ENCODE data around the gene USP13. TPM values are rescaled to one million over a fixed set of nuclear protein-coding genes. Genes with fewer than 3 reads are reported as not detected.

USP13 gene
- total RNA-seq, 4 donors from 2014 or later = 1.5 to 6.5 (median 4.1) TPM

DNA sequence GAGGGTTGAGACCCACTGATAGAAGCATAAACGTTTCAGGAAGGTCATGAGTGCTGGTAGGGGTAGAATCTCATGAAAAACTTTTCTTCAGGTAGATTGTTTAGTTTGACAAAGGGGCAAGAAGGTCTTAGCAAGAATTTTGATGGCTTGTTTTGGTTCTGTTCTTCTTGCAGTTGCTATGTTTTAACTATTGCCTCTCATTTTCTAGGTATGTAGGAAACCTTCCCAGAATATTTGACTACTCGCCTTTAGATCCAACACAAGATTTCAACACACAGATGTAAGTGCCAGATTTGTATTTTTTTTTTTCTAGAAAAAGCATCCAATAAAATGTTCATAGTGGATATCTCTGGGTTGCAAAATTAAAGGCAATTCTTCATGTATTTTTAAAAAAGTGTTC, 77.1 kb downstream of the USP13 start:
- no peak overlapping the region for H3K27ac ChIP-seq
- no peak for DNase-seq

DNA sequence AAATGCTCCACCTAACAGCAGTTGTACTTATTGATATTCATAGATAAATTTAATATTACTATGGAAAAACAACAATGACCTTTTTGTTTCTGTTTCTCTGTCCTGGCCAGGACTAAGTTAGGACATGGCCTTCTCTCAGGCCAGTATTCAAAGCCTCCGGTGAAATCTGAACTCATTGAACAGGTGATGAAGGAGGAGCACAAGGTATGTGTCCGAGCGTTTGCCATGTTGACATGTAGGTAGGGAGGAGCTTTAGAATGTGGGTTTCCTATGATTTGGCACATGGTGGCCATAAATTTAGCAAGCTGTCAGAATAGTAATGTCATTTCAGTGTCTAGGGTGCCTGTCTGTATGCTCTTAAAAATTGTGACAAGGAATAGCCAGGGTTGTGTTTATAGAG, 77.7 kb downstream of the USP13 start:
- WGBS, 2 donors = 90 to 94% methylated on average over 3 of the region's 3 CpGs
- H3K9me3 ChIP-seq = no peaks in the 10 kb centered on the region
- no peak overlapping the region for H3K4me3 ChIP-seq
- H3K36me3 ChIP-seq = peaks cover 0 to 29% (median 0%) of the 10 kb centered on the region in 3 donors
- DNase-seq = no peak
- peaks cover 0 to 32% (median 0%) of the 10 kb centered on the region in 3 donors for H3K4me1 ChIP-seq
- no peak overlapping the region for H3K27ac ChIP-seq
- intact Hi-C loops (cut with DNase I) = no loop called here
- H3K27me3 ChIP-seq = no peaks in the 10 kb centered on the region
- TF ChIP-seq POLR2A (IDR thresholded peaks at IDR 0.05) = no peak
- TF ChIP-seq, protein P1, sequence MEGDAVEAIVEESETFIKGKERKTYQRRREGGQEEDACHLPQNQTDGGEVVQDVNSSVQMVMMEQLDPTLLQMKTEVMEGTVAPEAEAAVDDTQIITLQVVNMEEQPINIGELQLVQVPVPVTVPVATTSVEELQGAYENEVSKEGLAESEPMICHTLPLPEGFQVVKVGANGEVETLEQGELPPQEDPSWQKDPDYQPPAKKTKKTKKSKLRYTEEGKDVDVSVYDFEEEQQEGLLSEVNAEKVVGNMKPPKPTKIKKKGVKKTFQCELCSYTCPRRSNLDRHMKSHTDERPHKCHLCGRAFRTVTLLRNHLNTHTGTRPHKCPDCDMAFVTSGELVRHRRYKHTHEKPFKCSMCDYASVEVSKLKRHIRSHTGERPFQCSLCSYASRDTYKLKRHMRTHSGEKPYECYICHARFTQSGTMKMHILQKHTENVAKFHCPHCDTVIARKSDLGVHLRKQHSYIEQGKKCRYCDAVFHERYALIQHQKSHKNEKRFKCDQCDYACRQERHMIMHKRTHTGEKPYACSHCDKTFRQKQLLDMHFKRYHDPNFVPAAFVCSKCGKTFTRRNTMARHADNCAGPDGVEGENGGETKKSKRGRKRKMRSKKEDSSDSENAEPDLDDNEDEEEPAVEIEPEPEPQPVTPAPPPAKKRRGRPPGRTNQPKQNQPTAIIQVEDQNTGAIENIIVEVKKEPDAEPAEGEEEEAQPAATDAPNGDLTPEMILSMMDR (IDR thresholded peaks at IDR 0.05) = no peak

More for the DNA sequence above, 77.1 kb downstream of the USP13 start:
- Histone ChIP-seq H3K27me3 (no peaks in the 10 kb centered on the region), H3K36me3 (peaks cover 0 to 29% (median 0%) of the 10 kb centered on the region in 3 donors), H3K4me3 (no peak overlapping the region), H3K9me3 (no peaks in the 10 kb centered on the region), H3K4me1 (peaks cover 0 to 27% (median 0%) of the 10 kb centered on the region in 3 donors)
- 76% methylated on average over 2 of the region's 2 CpGs for WGBS, 2 donors
- intact Hi-C loops (cut with DNase I) = no loop called here
- TF ChIP-seq POLR2A (IDR thresholded peaks at IDR 0.05) = no peak
- TF ChIP-seq, protein P1 (IDR thresholded peaks at IDR 0.05) = no peak

DNA sequence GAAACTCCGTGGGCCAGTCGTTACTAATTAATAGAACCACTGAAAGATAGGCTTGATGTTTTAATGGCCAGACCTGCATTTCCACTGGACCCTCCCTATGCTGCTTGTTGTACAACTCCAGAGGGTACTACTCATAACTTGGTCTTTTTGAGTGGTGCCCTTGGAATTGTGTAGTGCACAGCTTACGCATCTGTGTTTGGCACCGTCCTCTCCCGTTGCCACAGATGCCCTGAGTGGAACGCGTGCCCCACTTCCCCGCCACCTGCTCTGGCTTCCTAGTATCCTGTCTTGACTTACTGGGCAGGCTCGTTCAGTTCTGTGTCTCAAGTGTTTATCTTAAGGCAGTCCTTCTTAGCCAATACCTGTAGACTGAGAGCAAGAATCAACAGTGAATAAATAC, 78.7 kb downstream of the USP13 start:
- 85 to 94% methylated on average over 7 to 9 of the region's 9 CpGs for WGBS, 2 donors
- intact Hi-C loops (cut with DNase I) = no loop called here
- Histone ChIP-seq H3K27me3 (no peaks in the 10 kb centered on the region), H3K4me3 (no peak overlapping the region), H3K9me3 (no peaks in the 10 kb centered on the region), H3K4me1 (peaks cover 0 to 27% (median 0%) of the 10 kb centered on the region in 3 donors), H3K36me3 (peaks cover 0 to 29% (median 0%) of the 10 kb centered on the region in 3 donors), H3K27ac (no peak overlapping the region)
- TF ChIP-seq, protein P1 (IDR thresholded peaks at IDR 0.05) = no peak
- TF ChIP-seq POLR2A (IDR thresholded peaks at IDR 0.05) = no peak
- no peak for DNase-seq

DNA sequence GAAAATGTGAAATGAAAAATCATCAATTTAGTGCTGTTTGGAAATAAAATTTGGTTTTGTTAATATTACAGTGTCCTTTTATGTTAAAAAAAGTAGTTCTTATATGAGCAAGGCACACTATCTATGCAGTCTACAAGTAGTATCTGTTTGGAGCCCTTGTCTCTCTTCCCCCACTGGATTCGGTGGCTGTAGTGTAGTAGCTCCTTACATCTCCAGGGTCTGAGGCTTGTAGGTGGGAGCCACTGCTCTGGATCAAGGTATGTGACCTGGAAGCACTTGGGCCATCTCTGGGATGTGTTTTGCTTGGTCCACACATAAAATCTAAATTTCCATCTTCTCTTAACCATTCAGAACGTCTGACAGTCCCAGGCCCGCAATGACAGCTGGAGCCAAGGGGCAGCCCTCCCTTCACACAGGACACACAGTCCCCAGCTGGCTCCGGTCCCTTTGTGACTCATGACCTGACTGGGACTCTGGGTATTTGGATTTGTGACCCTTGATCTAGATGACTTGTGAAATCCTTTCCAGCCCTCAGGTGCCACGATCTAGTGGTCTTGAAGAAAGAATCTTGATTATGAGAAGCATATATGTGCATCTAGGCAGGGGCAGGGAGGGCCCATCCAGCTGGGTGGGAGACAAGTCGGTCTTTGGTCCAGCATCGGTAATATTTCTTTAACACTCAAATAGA, 80.0 kb downstream of the USP13 start:
- H3K4me1 ChIP-seq = peaks cover 0 to 24% (median 0%) of the 10 kb centered on the region in 3 donors
- H3K27me3 ChIP-seq = no peaks in the 10 kb centered on the region
- H3K9me3 ChIP-seq = no peaks in the 10 kb centered on the region
- TF ChIP-seq POLR2A (IDR thresholded peaks at IDR 0.05) = no peak
- TF ChIP-seq, protein P1 (IDR thresholded peaks at IDR 0.05) = no peak
- 91 to 93% methylated on average over 6 to 7 of the region's 7 CpGs for WGBS, 2 donors
- no peak for DNase-seq
- H3K36me3 ChIP-seq = peaks cover 0 to 29% (median 0%) of the 10 kb centered on the region in 3 donors
- no peak overlapping the region for H3K27ac ChIP-seq
- no peak overlapping the region for H3K4me3 ChIP-seq
- intact Hi-C loops (cut with DNase I) = no loop called here

DNA sequence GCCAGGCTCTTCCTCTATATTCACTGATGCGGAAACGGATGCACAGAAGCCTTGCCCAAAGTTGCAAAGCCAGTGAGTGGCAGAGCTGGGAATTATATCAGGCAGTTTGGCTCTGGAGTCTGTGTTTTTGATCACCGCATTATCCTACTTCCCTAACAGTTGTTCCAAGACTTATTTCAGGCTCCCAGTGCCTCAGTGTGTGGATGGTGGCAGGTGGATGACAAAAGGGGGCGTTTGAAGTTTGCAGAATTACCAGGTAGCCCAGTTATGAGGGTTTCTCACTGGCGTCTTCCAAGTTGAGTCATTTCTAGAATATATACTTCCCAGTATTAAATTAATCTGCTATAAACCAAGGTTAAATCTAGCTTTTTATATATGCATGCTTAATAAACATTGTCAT, 81.0 kb downstream of the USP13 start:
- H3K9me3 ChIP-seq = no peaks in the 10 kb centered on the region
- no peaks in the 10 kb centered on the region for H3K27me3 ChIP-seq

More for the DNA sequence above, 81.0 kb downstream of the USP13 start:
- WGBS, 2 donors = 83 to 89% methylated on average over 5 of the region's 5 CpGs
- intact Hi-C loops (cut with DNase I) = no loop called here
- peaks cover 0 to 24% (median 0%) of the 10 kb centered on the region in 3 donors for H3K4me1 ChIP-seq
- DNase-seq = no peak
- peaks cover 0 to 29% (median 0%) of the 10 kb centered on the region in 3 donors for H3K36me3 ChIP-seq
- TF ChIP-seq, protein P1 (IDR thresholded peaks at IDR 0.05) = no peak
- TF ChIP-seq POLR2A (IDR thresholded peaks at IDR 0.05) = no peak
- no peak overlapping the region for H3K27ac ChIP-seq
- no peak overlapping the region for H3K4me3 ChIP-seq
